ENCODE results near the gene BTNL3.
A peak's percentile ranks its signal among the peaks of the same experiment; 100 is the strongest.
"Not testable (repeated sequence)": the region's sequence is repeated elsewhere in the genome, so short reads cannot be mapped to it uniquely, and the experiment has no call there.

BTNL3 gene

DNA sequence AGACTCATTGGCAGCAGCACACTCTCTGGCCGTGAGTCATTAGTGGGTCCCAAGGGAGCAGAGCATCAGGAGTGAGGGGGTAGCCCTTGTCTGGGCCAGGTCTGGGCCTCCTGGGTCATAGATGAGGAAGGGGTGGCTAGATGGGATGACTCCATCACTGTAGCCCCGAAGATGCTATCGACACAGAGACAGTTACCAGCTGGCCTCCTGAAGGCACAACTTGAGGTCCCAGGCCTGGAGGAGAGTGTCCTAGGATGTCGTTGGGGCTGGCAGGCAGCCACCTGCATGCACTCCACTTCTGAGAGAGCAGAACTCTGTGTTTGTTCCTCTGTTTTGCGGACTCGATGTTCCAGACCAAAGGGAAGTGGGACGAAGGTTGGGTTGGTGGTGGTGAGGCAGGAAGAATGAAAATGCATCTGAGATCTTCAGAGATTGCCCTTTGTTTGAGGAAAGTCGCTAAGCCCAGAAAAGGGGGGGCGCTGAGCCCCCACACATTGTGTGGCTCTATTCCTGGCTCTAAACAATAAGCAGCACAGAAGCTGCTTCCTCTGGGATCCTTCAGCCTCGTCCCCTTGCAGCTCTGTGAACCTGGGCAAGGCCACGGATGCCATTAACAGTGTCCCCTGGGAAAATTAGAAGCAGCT, 56.1 kb downstream of the BTNL3 start:
- intact Hi-C loops (cut with DNase I): no loop called here
- DNase-seq: no peak

DNA sequence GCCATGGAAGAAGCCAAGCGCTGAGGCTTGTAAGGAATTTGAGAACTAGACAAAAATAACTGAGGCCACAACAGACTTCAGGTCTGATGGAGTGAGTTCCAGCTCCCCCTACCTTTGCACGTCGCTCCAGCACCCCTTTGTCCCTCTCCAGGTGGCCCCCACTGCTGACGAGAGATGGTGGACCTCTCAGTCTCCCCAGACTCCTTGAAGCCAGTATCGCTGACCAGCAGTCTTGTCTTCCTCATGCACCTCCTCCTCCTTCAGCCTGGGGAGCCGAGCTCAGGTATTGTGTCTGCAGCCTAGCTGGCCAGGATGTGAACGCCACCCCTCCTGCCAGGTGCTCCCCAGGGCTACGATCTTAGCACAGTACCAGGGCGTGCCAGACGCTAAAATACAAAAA, 56.7 kb downstream of the BTNL3 start:
- no peak for DNase-seq
- intact Hi-C loops (cut with DNase I): no loop called here

DNA sequence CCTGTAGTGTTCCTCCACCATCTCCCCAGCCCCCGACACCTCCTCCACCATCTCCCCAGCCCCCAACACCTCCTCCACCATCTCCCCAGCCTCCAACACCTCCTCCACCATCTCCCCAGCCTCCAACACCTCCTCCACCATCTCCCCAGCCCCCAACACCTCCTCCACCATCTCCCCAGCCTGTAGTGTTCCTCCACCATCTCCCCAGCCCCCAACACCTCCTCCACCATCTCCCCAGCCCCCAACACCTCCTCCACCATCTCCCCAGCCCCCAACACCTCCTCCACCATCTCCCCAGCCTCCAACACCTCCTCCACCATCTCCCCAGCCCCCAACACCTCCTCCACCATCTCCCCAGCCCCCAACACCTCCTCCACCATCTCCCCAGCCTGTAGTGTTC, 57.2 kb downstream of the BTNL3 start:
- peak in 1 of 10 donors; percentile 71 for DNase-seq
- intact Hi-C loops (cut with DNase I): not testable (repeated sequence)

DNA sequence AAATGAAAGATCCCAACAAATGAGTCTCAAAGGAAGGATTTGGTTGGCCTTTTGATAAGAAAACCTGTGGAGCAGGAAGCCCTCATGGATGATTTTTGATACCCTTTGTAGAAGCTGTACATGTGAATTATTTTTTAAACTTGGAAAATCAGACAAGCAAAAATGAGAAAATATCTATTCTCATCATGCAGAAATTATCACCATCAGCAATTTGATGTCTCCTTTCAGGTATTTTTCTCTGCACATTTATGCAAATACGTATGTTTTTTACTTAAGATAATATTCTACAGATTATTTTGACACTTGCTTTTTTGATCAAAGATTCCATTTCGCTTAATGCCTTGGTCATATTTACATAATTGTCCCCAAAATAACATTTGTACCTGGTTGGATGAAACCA, 58.6 kb downstream of the BTNL3 start:
- intact Hi-C loops (cut with DNase I): no loop called here
- no peak for DNase-seq

DNA sequence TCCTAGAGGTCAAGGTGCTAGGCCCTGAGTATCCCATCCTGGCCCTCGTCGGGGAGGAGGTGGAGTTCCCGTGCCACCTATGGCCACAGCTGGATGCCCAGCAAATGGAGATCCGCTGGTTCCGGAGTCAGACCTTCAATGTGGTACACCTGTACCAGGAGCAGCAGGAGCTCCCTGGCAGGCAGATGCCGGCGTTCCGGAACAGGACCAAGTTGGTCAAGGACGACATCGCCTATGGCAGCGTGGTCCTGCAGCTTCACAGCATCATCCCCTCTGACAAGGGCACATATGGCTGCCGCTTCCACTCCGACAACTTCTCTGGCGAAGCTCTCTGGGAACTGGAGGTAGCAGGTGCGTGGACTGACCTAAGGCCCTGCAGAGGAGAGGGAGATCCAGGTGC, 59.3 kb downstream of the BTNL3 start:
- intact Hi-C loops (cut with DNase I): no loop called here

DNA sequence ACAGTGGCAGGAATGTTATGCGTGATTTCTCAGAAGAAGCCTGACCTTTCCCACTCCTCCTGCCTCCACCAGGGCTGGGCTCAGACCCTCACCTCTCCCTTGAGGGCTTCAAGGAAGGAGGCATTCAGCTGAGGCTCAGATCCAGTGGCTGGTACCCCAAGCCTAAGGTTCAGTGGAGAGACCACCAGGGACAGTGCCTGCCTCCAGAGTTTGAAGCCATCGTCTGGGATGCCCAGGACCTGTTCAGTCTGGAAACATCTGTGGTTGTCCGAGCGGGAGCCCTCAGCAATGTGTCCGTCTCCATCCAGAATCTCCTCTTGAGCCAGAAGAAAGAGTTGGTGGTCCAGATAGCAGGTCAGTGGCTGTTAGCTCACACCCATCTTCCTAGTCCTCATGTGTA, 61.4 kb downstream of the BTNL3 start:
- intact Hi-C loops (cut with DNase I): no loop called here
- peak in 1 of 10 donors; percentile 57 for DNase-seq

More for the DNA sequence above, 59.3 kb downstream of the BTNL3 start:
- DNase-seq: peak in 1 of 10 donors; percentile 73

DNA sequence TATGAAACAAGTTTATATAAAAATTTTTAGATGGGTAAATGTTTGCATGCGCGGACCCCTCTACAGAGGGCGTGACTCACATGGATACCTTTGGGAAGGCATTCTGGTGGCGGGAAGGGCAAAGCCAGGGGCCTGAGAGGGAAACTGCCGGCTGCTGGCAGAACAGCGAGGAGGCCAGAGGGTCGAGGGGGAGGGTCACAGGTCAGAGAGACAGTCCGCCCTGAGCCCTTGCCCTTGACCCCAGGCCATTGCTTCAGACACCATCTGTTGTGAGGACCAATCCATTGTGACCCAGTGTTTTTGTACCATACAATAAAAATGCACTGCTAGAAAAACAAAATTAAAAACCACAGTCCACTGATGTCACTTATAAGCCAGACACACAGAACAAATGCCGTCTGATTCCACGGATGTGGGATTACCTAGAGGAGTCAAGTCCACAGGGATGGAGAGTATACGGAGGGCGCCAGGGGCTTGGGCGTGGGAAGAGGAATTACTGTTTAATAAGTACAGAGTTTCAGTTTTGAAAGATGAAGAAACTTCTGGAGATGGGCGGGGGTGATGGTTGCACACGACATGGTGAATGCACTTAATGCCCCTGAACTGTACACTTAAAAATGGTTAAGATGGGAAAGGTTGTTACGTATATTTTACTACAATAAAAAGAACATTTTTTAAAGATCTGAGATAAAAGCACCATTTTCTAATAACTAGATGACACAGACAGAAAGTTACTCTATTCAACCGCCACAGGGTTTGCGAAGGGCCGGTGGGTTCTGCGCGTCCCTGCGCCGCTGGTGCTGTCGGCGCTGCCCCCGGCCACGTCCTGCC, 63.4 kb downstream of the BTNL3 start:
- peak in 1 of 10 donors; percentile 57 for DNase-seq

DNA sequence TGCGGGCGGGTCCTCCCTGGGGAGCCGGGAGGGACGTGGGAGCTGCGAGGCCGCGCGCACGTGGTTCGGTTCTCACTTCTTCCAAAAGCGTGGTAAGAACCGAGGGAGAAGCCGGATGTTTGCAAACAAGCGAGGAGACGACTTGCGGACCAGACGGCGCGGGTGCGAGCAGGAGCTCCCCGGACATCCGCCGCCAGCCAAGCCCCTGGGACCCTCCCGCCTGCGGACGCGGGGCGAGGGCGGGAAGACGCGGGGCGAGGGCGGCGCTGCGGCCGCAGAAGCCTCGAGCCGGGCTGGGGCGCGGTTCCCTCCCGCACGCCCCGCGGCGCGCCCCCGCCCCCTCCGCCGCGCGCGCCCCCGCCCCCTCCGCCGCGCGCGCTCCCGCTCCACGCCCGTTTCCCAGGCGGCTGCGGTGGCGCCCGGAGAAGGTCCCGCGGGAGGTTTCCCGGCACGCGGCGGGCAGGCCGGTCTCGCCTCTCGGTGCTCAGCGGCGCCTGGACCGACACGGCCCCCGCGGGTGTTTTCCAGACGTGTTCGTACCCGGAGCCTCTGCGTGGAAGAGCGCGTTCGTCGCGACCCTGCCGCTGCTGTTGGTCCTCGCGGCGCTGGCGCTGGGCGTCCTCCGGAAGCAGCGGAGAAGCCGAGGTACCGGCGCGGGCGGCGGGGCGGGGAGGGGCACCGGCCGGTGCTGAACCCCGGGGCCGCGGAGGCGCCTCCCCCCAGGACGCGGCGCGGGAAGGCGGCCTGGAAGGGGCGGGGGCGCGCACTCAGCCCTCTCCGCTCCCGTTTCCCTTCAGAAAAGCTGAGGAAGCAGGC, 64.2 kb downstream of the BTNL3 start:
- intact Hi-C loops (cut with DNase I): no loop called here
- DNase-seq: peak in 2 of 10 donors; percentile 78

More for the DNA sequence above, 63.4 kb downstream of the BTNL3 start:
- intact Hi-C loops (cut with DNase I): no loop called here

DNA sequence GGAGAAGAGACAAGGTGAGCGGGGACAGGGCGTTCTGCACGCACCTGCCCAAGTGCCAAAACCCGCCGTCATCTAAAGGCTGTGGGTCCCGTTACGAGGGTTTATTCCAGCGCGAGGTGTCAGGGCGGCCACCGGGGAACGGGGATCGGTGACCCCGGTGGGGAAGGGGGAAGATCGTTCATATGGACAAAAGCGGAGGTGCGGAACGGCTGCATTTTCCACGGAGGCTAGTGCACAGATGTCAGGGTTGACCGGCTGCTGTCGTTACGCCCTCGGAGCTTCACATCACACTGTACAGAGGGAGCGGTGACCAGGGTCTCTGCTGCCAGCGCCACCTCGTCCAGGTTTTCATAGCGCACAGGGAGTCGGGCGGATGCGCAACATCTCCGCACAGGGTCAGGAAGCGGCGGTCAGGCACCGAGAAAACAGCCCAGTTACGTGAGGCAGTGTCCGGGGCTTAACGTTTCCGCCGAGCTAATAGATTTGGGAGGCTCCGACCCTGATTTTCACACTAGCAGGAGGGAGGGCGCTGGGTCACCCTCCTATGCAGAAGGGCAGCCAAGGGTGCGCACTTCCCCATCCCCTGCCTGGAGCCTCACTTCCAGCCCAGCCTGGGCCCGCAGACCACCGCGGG, 65.0 kb downstream of the BTNL3 start:
- intact Hi-C loops (cut with DNase I): no loop called here
- peak in 1 of 10 donors; percentile 49 for DNase-seq

DNA sequence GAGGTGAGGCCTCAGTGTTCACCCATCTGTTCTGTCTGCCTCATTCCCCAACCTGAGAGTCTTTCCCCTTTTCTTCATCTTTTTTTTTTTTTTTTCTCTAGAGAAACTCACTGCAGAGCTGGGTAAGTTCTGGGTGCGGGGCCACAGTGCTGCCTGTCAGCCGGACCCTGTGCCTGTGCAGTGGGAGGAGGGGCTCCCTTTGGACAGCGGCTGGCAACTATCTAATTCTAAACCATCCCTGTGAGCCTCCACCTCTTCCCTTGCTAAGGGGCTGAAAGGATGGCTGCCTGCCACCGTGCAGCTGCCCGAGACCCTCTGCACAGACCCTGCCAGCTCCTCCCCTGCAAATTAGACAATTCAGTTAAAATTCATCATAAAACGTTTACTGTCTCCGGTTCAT, 65.5 kb downstream of the BTNL3 start:
- intact Hi-C loops (cut with DNase I): no loop called here
- DNase-seq: no peak

DNA sequence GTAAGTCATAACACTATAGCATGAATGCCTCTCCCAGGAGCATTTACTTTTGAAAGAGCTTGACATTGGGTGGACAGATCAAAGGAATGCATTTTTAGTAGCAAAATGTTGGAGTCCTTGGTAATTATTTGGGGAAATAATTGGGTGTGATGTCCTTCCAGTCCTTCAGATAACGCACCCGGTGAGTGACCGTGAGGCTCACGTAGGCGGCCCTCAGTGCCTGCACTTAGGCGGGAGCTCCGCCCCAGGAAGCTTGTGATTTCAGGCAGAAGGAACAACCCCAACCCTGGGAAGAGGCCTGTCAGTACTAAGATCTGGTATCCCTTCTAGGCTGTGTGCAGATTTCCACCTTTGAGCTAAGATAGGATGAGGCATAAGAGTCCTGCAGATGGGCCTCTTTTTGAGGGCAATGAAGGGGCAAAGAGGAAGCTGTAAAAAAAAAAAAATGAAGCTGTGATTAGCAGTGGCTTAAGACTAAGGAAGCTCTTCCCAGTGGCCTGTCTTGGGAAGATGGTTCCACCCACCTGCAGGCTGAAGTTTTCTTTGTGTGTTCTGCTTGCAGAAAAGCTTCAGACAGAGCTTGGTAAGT, 66.3 kb downstream of the BTNL3 start:
- no peak for DNase-seq
- intact Hi-C loops (cut with DNase I): no loop called here
